Measurements from ENCODE around the gene PCNX1.

- TF ChIP-seq, protein P1, sequence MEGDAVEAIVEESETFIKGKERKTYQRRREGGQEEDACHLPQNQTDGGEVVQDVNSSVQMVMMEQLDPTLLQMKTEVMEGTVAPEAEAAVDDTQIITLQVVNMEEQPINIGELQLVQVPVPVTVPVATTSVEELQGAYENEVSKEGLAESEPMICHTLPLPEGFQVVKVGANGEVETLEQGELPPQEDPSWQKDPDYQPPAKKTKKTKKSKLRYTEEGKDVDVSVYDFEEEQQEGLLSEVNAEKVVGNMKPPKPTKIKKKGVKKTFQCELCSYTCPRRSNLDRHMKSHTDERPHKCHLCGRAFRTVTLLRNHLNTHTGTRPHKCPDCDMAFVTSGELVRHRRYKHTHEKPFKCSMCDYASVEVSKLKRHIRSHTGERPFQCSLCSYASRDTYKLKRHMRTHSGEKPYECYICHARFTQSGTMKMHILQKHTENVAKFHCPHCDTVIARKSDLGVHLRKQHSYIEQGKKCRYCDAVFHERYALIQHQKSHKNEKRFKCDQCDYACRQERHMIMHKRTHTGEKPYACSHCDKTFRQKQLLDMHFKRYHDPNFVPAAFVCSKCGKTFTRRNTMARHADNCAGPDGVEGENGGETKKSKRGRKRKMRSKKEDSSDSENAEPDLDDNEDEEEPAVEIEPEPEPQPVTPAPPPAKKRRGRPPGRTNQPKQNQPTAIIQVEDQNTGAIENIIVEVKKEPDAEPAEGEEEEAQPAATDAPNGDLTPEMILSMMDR (IDR thresholded peaks at IDR 0.05; ENCODE audit: low read depth, low read length, poor library complexity, severe bottlenecking) = no peak
- no peak for TF ChIP-seq EZH2phosphoT487 (IDR thresholded peaks at IDR 0.05; ENCODE audit: borderline replicate concordance, low read length)
These were observed 141.1 kb downstream of the PCNX1 start for GRCh38 chr14:71048393-71048792.

Measured in DOHH2 (cell line).